GM12874 (cell line): ENCODE measurements around the gene C8A.

Source experiments
- CTCF ChIP-seq: IDR thresholded peaks from 2 replicates; pipeline ENCODE4 v1.5.1; 2011; ENCODE audit warnings: low read depth, mild to moderate bottlenecking, control low read depth, low read length, moderate library complexity; ENCODE audit not compliant: insufficient read depth

C8A gene

GRCh38 chr1:56915960-56916359, 61.4 kb downstream of the C8A start:
- no peak for TF ChIP-seq CTCF

- TF ChIP-seq CTCF = no peak
Observed at GRCh38 chr1:56916630-56917029, 62.0 kb downstream of the C8A start.

GRCh38 chr1:56917356-56917755, 62.8 kb downstream of the C8A start:
- no peak for TF ChIP-seq CTCF

GRCh38 chr1:56920591-56921001, 66.0 kb downstream of the C8A start:
- no peak for TF ChIP-seq CTCF

GRCh38 chr1:56921479-56921878, 66.9 kb downstream of the C8A start:
- TF ChIP-seq CTCF = no peak

GRCh38 chr1:56922070-56922469, 67.5 kb downstream of the C8A start:
- TF ChIP-seq CTCF = no peak

GRCh38 chr1:56922507-56922906, 67.9 kb downstream of the C8A start:
- no peak for TF ChIP-seq CTCF

GRCh38 chr1:56923201-56923600, 68.6 kb downstream of the C8A start:
- no peak for TF ChIP-seq CTCF
